ENCODE data around the gene PRDM13. TPM values are rescaled to one million over a fixed set of nuclear protein-coding genes. Genes with fewer than 3 reads are reported as not detected.

Gene PRDM13
- total and polyA plus RNA-seq, 10 of the 15 experiments (the other 5 are each of a cell fraction or from before 2014, with no cell fraction given): 0.02 to 0.15 (median 0.03) TPM; not detected in 6

DNA sequence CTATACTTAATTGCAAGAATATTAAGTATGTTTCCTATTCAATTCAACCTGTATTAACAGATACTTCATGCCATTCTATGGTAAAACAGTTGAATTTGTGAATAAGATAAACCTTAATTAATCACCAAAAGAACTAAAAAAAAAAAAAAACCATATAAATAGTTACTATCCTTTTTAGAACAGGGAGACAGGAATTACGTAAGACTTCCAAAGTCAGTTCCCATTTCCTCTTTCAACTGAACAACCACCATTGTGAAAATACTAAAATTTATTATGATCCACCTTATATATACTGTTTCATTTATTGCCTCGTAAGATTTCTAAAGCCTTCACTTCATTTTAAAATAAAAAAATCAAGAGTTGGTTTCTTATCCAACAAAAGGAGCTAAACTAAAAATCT, 47.6 kb upstream of the PRDM13 start:
- no peak overlapping the region for H3K9ac ChIP-seq (ENCODE audit: control insufficient read depth, insufficient read depth, low read length)
- H3K27me3 ChIP-seq (replicated peaks in 1 of 2; ENCODE audit: control insufficient read depth in 2 of 2, insufficient read depth in 2 of 2, low read length in 1 of 2): no peaks in the 10 kb centered on the region
- intact Hi-C loops (cut with micrococcal nuclease; ENCODE audit: unreplicated experiment) (no loop called here), in situ Hi-C loops (cut with MboI) (no loop called here)
- no peak for DNase-seq (ENCODE audit: low read depth, low spot score)
- H2AFZ ChIP-seq (ENCODE audit: control insufficient read depth, low read depth, low read length): no peak overlapping the region
- no TSS peak for BruUV-seq (replicated peaks)
- H3K79me2 ChIP-seq (ENCODE audit: control insufficient read depth, insufficient read depth, low read length): peaks cover 22% of the 10 kb centered on the region
- H3K9me3 ChIP-seq (replicated peaks; ENCODE audit: control insufficient read depth, insufficient read depth, low read length): no peaks in the 10 kb centered on the region
- no peak overlapping the region for H3K4me3 ChIP-seq
- WGBS (ENCODE audit: insufficient coverage, insufficient replicate concordance, low lambda C conversion rate, missing lambda C conversion rate): 98% methylated on average over 2 of the region's 2 CpGs
- ATAC-seq: no peak
- RAD21 ChIA-PET (ENCODE audit: unreplicated experiment): no interaction called here
- H3K4me1 ChIP-seq (ENCODE audit: control insufficient read depth, insufficient read depth, low read length): no peaks in the 10 kb centered on the region
- H3K4me2 ChIP-seq (ENCODE audit: control insufficient read depth, insufficient read depth): no peak overlapping the region
- SMC1A ChIA-PET (ENCODE audit: uncharacterized antibody, unreplicated experiment): interaction anchor here (1.6 kb wide), 1 partner anchor 21 kb away, joined by 3 read pairs; no protein-coding TSS in a partner anchor
- no peak for FAIRE-seq
- H4K20me1 ChIP-seq (ENCODE audit: control insufficient read depth, insufficient read depth): no peaks in the 10 kb centered on the region
- TF ChIP-seq, protein P1, sequence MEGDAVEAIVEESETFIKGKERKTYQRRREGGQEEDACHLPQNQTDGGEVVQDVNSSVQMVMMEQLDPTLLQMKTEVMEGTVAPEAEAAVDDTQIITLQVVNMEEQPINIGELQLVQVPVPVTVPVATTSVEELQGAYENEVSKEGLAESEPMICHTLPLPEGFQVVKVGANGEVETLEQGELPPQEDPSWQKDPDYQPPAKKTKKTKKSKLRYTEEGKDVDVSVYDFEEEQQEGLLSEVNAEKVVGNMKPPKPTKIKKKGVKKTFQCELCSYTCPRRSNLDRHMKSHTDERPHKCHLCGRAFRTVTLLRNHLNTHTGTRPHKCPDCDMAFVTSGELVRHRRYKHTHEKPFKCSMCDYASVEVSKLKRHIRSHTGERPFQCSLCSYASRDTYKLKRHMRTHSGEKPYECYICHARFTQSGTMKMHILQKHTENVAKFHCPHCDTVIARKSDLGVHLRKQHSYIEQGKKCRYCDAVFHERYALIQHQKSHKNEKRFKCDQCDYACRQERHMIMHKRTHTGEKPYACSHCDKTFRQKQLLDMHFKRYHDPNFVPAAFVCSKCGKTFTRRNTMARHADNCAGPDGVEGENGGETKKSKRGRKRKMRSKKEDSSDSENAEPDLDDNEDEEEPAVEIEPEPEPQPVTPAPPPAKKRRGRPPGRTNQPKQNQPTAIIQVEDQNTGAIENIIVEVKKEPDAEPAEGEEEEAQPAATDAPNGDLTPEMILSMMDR (IDR thresholded peaks at IDR 0.05 in 2 of 3, conservative IDR thresholded peaks at IDR 0.05 in 1 of 3; ENCODE audit: control insufficient read depth in 2 of 3, extremely low read depth in 1 of 3, insufficient read depth in 1 of 3, low read depth in 3 of 3, low read length in 3 of 3): no peak
- TF ChIP-seq, protein P2, sequence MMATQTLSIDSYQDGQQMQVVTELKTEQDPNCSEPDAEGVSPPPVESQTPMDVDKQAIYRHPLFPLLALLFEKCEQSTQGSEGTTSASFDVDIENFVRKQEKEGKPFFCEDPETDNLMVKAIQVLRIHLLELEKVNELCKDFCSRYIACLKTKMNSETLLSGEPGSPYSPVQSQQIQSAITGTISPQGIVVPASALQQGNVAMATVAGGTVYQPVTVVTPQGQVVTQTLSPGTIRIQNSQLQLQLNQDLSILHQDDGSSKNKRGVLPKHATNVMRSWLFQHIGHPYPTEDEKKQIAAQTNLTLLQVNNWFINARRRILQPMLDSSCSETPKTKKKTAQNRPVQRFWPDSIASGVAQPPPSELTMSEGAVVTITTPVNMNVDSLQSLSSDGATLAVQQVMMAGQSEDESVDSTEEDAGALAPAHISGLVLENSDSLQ (IDR thresholded peaks at IDR 0.05): no peak
- TF ChIP-seq KLF5 (IDR thresholded peaks at IDR 0.05; ENCODE audit: partially characterized antibody): no peak
- TF ChIP-seq SIX5 (IDR thresholded peaks at IDR 0.05; ENCODE audit: low read depth, low read length, severe bottlenecking): no peak
- no peak for TF ChIP-seq SUZ12 (IDR thresholded peaks at IDR 0.05; ENCODE audit: unreplicated experiment)
- no peak for TF ChIP-seq RELA (IDR thresholded peaks at IDR 0.05; ENCODE audit: borderline replicate concordance, partially characterized antibody)
- no peak overlapping the region for H3K27ac ChIP-seq (ENCODE audit: control insufficient read depth, insufficient read depth)
- CTCF ChIA-PET: interaction anchor here (1.2 kb wide), 1 partner anchor 17 kb away, joined by 3 read pairs; no protein-coding TSS in a partner anchor
- H3K36me3 ChIP-seq (ENCODE audit: control insufficient read depth in 2 of 2, insufficient read depth in 2 of 2, low read length in 1 of 2): peaks cover 0 to 36% of the 10 kb centered on the region in 2 experiments; a peak in 3 of 4 replicates
- POLR2A ChIA-PET: interaction anchor here (0.7 kb wide), 1 partner anchor 29 kb away, joined by 5 read pairs; no protein-coding TSS in a partner anchor

Data from GM12878 (cell line).